Measurements from ENCODE around the gene HNRNPAB. TPM values are rescaled to one million over a fixed set of nuclear protein-coding genes. Genes with fewer than 3 reads are reported as not detected.

The HNRNPAB gene
- total and polyA plus RNA-seq, 12 donors: 40.7 to 265 (median 117) TPM

DNA sequence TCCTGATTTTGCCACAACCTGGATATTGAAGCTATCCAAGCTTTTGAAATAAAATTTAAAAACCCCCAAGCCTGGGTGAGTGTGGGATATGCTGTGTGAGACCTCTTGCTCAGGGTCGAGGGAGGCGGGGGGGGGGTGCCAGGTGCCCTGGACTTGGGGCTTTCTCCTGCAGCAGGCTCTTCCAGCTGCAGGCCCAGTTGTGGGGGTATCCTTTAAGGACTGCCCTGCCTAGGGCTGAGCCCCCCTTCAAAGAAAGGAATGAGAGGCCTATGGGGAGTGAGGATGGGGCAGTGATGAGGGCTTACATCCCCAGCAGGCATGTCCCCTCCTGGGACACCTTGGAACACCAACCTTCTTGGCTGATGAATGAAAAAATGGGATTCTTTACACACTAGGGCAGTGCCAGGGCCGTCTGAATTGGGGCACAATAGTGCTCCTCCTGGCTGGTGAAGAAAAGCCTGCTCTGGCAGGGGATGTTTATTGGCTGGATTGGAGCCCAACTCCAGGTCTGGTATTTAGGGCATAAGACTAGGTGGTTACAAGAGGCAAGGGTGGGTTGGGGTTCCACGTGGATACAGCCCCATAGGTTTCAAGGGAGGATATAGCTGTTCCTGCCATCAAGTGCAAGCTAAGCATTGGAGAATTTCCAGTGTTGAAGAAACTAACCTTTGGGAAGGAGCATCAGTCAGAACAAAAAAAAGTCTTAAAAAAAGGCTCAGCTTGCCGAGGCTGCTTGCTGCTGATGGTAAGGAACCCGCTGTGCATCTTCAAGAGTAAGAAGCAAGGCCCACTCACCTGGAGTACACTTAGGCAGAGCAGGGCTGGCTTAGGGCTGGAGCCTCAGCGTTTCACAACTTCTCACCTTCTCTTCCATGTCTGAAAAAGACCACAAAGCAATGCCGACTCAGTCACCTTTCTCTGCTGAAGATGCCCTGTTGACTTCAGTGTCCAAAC lies 7.0 kb downstream of the HNRNPAB start:
- Histone ChIP-seq H3K9me3 (replicated peaks in 1 of 3) (no peaks in the 10 kb centered on the region), H3K4me1 (replicated peaks in 1 of 2) (peaks cover 16 to 28% of the 10 kb centered on the region in 2 donors), H3K4me3 (no peak overlapping the region), H3K36me3 (replicated peaks in 1 of 2) (peaks cover 0 to 98% of the 10 kb centered on the region in 2 donors), H3K27me3 (no peaks in the 10 kb centered on the region), H3K27ac (no peak overlapping the region)
- TF ChIP-seq CTCF (IDR thresholded peaks at IDR 0.05) (no peak), POLR2A (IDR thresholded peaks at IDR 0.05) (no peak)
- intact Hi-C loops (cut with DNase I): no loop called here
- WGBS, 4 donors: 73 to 78% (median 75%) methylated on average over 8 of the region's 8 CpGs
- DNase-seq: peak in 1 of 7 donors; percentile 20

DNA sequence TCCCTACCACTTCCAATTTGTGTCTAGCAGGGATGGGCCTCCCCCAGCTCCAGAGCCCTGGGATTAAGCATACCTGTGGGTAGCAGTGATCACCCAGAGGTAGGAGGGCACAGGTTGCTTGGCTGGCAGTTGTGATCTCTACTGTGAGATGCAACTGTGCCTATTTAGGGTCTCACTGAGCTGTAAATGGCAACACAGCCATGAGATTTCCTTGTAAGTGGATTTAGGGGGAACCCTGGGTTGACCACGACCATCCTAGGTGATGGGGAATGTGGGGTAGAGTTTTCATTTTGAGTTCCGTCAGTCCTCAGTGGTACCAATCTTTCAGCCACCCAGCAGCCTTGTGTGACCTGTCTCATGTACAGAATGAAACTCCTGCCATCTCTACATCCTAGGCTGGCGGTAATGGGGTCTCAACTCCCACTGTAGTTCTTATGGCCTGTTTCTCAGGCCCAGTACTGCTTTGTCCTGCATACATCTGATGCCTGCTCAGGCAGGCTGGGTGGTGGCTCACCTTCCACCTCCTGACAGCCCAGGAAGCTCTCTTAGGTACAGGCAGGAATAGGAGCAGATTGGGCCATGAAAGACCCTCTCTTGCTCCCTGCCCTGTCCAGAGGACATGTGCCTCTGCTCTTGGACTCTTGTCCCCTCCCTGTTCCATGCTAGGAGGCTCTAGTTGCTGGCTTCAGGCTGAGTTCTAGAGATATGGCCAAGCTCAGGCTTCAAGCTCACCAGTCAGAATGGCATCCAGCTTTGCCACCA lies 8.1 kb downstream of the HNRNPAB start:
- DNase-seq: no peak
- H3K4me3 ChIP-seq: no peak overlapping the region
- TF ChIP-seq POLR2A (IDR thresholded peaks at IDR 0.05) (no peak), CTCF (IDR thresholded peaks at IDR 0.05) (no peak)
- H3K27ac ChIP-seq: peak overlapping the region in 1 of 5 donors; percentile 35
- H3K4me1 ChIP-seq (replicated peaks in 1 of 2): peaks cover 8 to 17% of the 10 kb centered on the region in 2 donors
- H3K27me3 ChIP-seq: no peaks in the 10 kb centered on the region
- WGBS, 4 donors: 93 to 100% (median 95%) methylated on average over 2 to 3 of the region's 3 CpGs
- H3K9me3 ChIP-seq (replicated peaks in 1 of 3): no peaks in the 10 kb centered on the region
- H3K36me3 ChIP-seq (replicated peaks in 1 of 2): peaks cover 0 to 97% of the 10 kb centered on the region in 2 donors
- intact Hi-C loops (cut with DNase I): no loop called here

- Histone ChIP-seq H3K27me3 (no peaks in the 10 kb centered on the region), H3K9me3 (replicated peaks in 1 of 3) (no peaks in the 10 kb centered on the region), H3K27ac (no peak overlapping the region), H3K36me3 (replicated peaks in 1 of 2) (peaks cover 0 to 91% of the 10 kb centered on the region in 2 donors), H3K4me1 (replicated peaks in 1 of 2) (peaks cover 8 to 11% of the 10 kb centered on the region in 2 donors), H3K4me3 (no peak overlapping the region)
- DNase-seq: peak in 2 of 7 donors; percentile 34 to 46
- 42 to 75% (median 54%) methylated on average over 3 to 4 of the region's 4 CpGs for WGBS, 4 donors
- TF ChIP-seq POLR2A (IDR thresholded peaks at IDR 0.05) (no peak), CTCF (IDR thresholded peaks at IDR 0.05) (no peak)
- intact Hi-C loops (cut with DNase I): no loop called here
Measured at GRCh38 chr5:178213003-178213461, 8.7 kb downstream of the HNRNPAB start.

GRCh38 chr5:178213748-178214151 lies 9.4 kb downstream of the HNRNPAB start:
- Histone ChIP-seq H3K4me3 (no peak overlapping the region), H3K9me3 (replicated peaks in 1 of 3) (no peaks in the 10 kb centered on the region), H3K27me3 (no peaks in the 10 kb centered on the region), H3K27ac (no peak overlapping the region), H3K36me3 (replicated peaks in 1 of 2) (peaks cover 0 to 83% of the 10 kb centered on the region in 2 donors), H3K4me1 (replicated peaks in 1 of 2) (peaks cover 6 to 8% of the 10 kb centered on the region in 2 donors)
- intact Hi-C loops (cut with DNase I): no loop called here
- no peak for TF ChIP-seq POLR2A (IDR thresholded peaks at IDR 0.05)
- TF ChIP-seq CTCF (IDR thresholded peaks at IDR 0.05): no peak
- DNase-seq: peak in 1 of 7 donors; percentile 21
- 79 to 83% (median 81%) methylated on average over 7 to 8 of the region's 8 CpGs for WGBS, 4 donors
